HepG2 (cell line): Measurements from ENCODE around the gene AGTPBP1. TPM values are rescaled to one million over a fixed set of nuclear protein-coding genes. Genes with fewer than 3 reads are reported as not detected.

Experiments used
- ATAC-seq: fragments of 200-7000 bp; cut with Tn5 transposase; 3 replicates; pipeline ENCODE4 v1.9.1; 2020; ENCODE audit warnings: mild to moderate bottlenecking, moderate library complexity
- BruUV-seq: library from RNA; stranded (reverse); fragments of 400-500 nt; replicated peaks from 2 replicates; lab custom pipeline; 2021; lab: Mats Ljungman, UMichigan
- CTCF ChIA-PET: fragments of 300-600 bp; formaldehyde crosslinking; extraction: SDS; loops from one replicate; lab custom pipeline; 2021; ENCODE audit warnings: low total read pairs, inconsistent platforms, low intra/inter-chr PET ratio; lab: Yijun Ruan, JAX
- POLR2A ChIA-PET: fragments of 350-600 bp; sonication (Branson Sonifier 250); formaldehyde crosslinking; loops from one replicate; lab custom pipeline; 2020; ENCODE audit warnings: antibody characterized with exemption, inconsistent platforms; lab: Yijun Ruan, JAX
- DNase-seq: peaks from one replicate; pipeline ENCODE4 v3.0.0-alpha.2; 2015; ENCODE audit warnings: low spot score
- FAIRE-seq: peaks from 3 replicates; lab custom pipeline; 2011; peaks lifted over from hg19 to GRCh38; lab: Jason Lieb, UNC
- H2AFZ ChIP-seq: one replicate; pipeline ENCODE4 v1.6.1; 2011; ENCODE audit warnings: low read length, inconsistent platforms
- H3K27ac ChIP-seq: fragments of 300-600 bp; 3 replicates; pipeline ENCODE4 v1.8.0; 2011; ENCODE audit warnings: mixed run types, mild to moderate bottlenecking, mixed read lengths, low read length, inconsistent platforms; ENCODE audit not compliant: insufficient read depth; ENCODE audit errors: extremely low read length
- H3K27me3 ChIP-seq, 2 experiments: fragments of 200-600 bp in 1 of 2; 2 replicates in 1 of 2; 3 replicates in 1 of 2; pipeline versions ENCODE4 v1.6.0 to v1.8.0; 2011; ENCODE audit warnings: low read length in 2 of 2, mild to moderate bottlenecking in 2 of 2, moderate library complexity in 2 of 2, inconsistent platforms in 1 of 2; ENCODE audit not compliant: insufficient read depth in 2 of 2, control insufficient read depth in 1 of 2
- H3K36me3 ChIP-seq, 2 experiments: fragments of 200-600 bp in 1 of 2; replicated peaks in 1 of 2; 2 replicates in 1 of 2; 3 replicates in 1 of 2; pipeline versions ENCODE4 v1.5.1 to v1.8.0; 2011; ENCODE audit warnings: low read length in 2 of 2, inconsistent platforms in 1 of 2; ENCODE audit not compliant: insufficient read depth in 2 of 2, control insufficient read depth in 1 of 2
- H3K4me1 ChIP-seq: 2 replicates; pipeline ENCODE4 v1.5.1; 2012; ENCODE audit warnings: low read length, inconsistent platforms; ENCODE audit not compliant: insufficient read depth
- H3K4me2 ChIP-seq: 2 replicates; pipeline ENCODE4 v1.6.0; 2011; ENCODE audit warnings: low read depth, low read length, inconsistent platforms
- H3K4me3 ChIP-seq, 3 experiments: fragments of 200-600 bp in 1 of 3; sonication (generic), shearing (Covaris generic) in 1 of 3; replicated peaks in 1 of 3; 2 replicates each; pipeline ENCODE4 v1.5.1; 2011 to 2016; ENCODE audit warnings: low read length in 3 of 3, inconsistent platforms in 2 of 3, low read depth in 2 of 3, mild to moderate bottlenecking in 2 of 3, control low read depth in 1 of 3, mixed read lengths in 1 of 3; ENCODE audit not compliant: insufficient read depth in 1 of 3
- H3K79me2 ChIP-seq: one replicate; pipeline ENCODE4 v1.6.1; 2011; ENCODE audit warnings: low read length, inconsistent platforms; ENCODE audit not compliant: insufficient read depth
- H3K9ac ChIP-seq: 2 replicates; pipeline ENCODE4 v1.6.0; 2011; ENCODE audit warnings: mild to moderate bottlenecking, low read depth, low read length, inconsistent platforms; ENCODE audit not compliant: insufficient read depth
- H3K9me3 ChIP-seq: 2 replicates; pipeline ENCODE4 v1.5.1; 2012; ENCODE audit warnings: mild to moderate bottlenecking, low read length
- H4K20me1 ChIP-seq: 2 replicates; pipeline ENCODE4 v1.6.0; 2011; ENCODE audit warnings: inconsistent platforms, mild to moderate bottlenecking, low read length, moderate library complexity; ENCODE audit not compliant: insufficient read depth
- HNRNPL ChIP-seq: fragments of 200-400 bp; formaldehyde crosslinking; IDR thresholded peaks from 2 replicates; pipeline ENCODE4 v1.6.1; 2017; ENCODE audit warnings: mild to moderate bottlenecking, low read depth, low read length
- SP2 ChIP-seq: sonication (generic); formaldehyde crosslinking; IDR thresholded peaks from 2 replicates; pipeline ENCODE4 v1.5.1; 2020; ENCODE audit warnings: mild to moderate bottlenecking, missing genetic modification reagents
- ZBTB33 ChIP-seq: sonication (generic); formaldehyde crosslinking; IDR thresholded peaks from 2 replicates; pipeline ENCODE4 v1.4.0; 2020; ENCODE audit warnings: missing genetic modification reagents
- WGBS: methylation state at CpG from one replicate; pipeline ENCODE4 v1.1.6; 2017; ENCODE audit warnings: low lambda C conversion rate; 5-methylcytosine and 5-hydroxymethylcytosine counted together
- in situ Hi-C: cut with HindIII; loops from 2 replicates; pipeline ENCODE4 v1.10.0; 2017; ENCODE audit warnings: low pct_unique_long_range_greater_than_20kb; ENCODE audit not compliant: extremely low pct_ligation_motif_present
- intact Hi-C: fragments of 100-400 bp; cut with micrococcal nuclease; formaldehyde crosslinking; loops from one replicate; pipeline ENCODE4 v1.10.0; 2022; ENCODE audit not compliant: unreplicated experiment
- polyA plus RNA-seq, 8 experiments: library from polyadenylated mRNA; depleted of rRNA in 3 of 8; stranded (reverse) in 7 of 8; unstranded in 1 of 8; fragments of >200 nt; fragmentation: Illumina TruSeq in 4 of 8; extraction: Trizol in 4 of 8; gene quantifications; 2 replicates each; pipeline versions ENCODE4 v1.2.1 to v1.2.3, GENCODE V29; 2011 to 2016; ENCODE audit warnings: low read depth in 4 of 8, missing spikeins in 1 of 8, mixed read lengths in 1 of 8; ENCODE audit not compliant: insufficient read depth in 1 of 8
- total RNA-seq, 5 experiments: library from RNA; depleted of rRNA; stranded (reverse); fragments of >200 nt; fragmentation: Illumina TruSeq; extraction: Trizol; gene quantifications; 2 replicates each; pipeline ENCODE4 v1.2.3, GENCODE V29; 2016; ENCODE audit warnings: low read depth in 1 of 5
- TF ChIP-seq, protein P1 (sequence below): sonication (generic); formaldehyde crosslinking; IDR thresholded peaks from 2 replicates; pipeline ENCODE4 v1.4.0; 2020; ENCODE audit warnings: missing genetic modification reagents, borderline replicate concordance

The AGTPBP1 gene
- total and polyA plus RNA-seq, 2 of the 13 experiments (the other 11 are each of a cell fraction or from before 2014, with no cell fraction given): 9.7 to 22.3 TPM

GRCh38 chr9:85528607-85529006 is 213.1 kb downstream of the AGTPBP1 start:
- Histone ChIP-seq H3K36me3 (no peaks in the 10 kb centered on the region), H3K4me1 (no peaks in the 10 kb centered on the region), H2AFZ (no peak overlapping the region), H3K9ac (no peak overlapping the region), H3K4me3 (no peak overlapping the region), H3K79me2 (no peaks in the 10 kb centered on the region), H3K27me3 (peaks cover 0 to 5% of the 10 kb centered on the region in 2 experiments; a peak in 3 of 5 replicates), H3K9me3 (no peaks in the 10 kb centered on the region), H4K20me1 (no peaks in the 10 kb centered on the region), H3K4me2 (no peak overlapping the region), H3K27ac (no peak overlapping the region)
- in situ Hi-C loops: no loop called here
- DNase-seq (no peak), ATAC-seq (no peak), FAIRE-seq (no peak)
- 0% methylated on average over 1 of the region's 4 CpGs for WGBS
- ChIA-PET POLR2A (no interaction called here), CTCF (no interaction called here)
- TF ChIP-seq SP2 (CRISPR knock-in tag) (no peak), ZBTB33 (CRISPR knock-in tag) (no peak), HNRNPL (no peak)
- TF ChIP-seq, protein P1, sequence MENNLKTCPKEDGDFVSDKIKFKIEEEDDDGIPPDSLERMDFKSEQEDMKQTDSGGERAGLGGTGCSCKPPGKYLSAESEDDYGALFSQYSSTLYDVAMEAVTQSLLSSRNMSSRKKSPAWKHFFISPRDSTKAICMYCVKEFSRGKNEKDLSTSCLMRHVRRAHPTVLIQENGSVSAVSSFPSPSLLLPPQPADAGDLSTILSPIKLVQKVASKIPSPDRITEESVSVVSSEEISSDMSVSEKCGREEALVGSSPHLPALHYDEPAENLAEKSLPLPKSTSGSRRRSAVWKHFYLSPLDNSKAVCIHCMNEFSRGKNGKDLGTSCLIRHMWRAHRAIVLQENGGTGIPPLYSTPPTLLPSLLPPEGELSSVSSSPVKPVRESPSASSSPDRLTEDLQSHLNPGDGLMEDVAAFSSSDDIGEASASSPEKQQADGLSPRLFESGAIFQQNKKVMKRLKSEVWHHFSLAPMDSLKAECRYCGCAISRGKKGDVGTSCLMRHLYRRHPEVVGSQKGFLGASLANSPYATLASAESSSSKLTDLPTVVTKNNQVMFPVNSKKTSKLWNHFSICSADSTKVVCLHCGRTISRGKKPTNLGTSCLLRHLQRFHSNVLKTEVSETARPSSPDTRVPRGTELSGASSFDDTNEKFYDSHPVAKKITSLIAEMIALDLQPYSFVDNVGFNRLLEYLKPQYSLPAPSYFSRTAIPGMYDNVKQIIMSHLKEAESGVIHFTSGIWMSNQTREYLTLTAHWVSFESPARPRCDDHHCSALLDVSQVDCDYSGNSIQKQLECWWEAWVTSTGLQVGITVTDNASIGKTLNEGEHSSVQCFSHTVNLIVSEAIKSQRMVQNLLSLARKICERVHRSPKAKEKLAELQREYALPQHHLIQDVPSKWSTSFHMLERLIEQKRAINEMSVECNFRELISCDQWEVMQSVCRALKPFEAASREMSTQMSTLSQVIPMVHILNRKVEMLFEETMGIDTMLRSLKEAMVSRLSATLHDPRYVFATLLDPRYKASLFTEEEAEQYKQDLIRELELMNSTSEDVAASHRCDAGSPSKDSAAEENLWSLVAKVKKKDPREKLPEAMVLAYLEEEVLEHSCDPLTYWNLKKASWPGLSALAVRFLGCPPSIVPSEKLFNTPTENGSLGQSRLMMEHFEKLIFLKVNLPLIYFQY (CRISPR knock-in tag): no peak
- intact Hi-C loops: no loop called here
- no TSS peak for BruUV-seq
